8988T (cell line): ENCODE data around the gene CCDC191.

Source experiments
- DNase-seq: peaks from one replicate; pipeline ENCODE4 v3.0.0; 2011

The CCDC191 gene, protein sequence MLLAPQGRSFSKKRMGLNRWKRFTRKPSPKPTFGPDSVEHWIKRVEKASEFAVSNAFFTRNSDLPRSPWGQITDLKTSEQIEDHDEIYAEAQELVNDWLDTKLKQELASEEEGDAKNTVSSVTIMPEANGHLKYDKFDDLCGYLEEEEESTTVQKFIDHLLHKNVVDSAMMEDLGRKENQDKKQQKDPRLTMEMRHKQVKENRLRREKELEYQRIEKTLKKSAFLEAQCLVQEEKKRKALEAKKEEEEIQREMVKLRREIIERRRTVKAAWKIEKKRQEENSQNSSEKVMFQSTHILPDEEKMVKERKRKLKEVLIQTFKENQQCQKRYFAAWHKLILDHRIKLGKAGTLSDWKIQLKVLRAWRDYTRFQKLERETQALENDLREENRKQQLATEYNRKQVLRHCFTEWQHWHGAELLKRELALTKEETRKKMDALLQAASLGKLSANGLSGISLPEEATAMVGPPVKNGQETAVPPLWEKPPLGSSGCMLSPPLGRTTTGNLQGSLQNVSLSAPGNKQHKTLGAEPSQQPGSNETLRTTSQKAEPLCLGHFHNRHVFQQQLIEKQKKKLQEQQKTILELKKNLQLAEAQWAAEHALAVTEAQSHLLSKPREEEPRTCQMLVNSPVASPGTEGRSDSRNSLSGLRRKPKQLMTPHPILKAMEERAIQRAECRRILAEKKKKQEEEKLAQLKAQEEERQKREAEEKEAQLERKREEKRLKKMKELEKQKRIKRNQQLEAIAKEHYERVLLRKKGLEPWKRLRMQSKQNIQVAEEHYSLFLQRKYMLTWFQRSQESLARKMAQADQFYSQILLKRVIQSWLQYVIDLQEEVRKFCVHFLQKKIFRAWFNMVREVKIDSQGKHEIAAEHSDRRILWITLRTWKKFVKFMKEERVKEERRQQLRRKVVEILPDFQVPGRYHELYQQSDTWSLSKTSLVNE

DNA sequence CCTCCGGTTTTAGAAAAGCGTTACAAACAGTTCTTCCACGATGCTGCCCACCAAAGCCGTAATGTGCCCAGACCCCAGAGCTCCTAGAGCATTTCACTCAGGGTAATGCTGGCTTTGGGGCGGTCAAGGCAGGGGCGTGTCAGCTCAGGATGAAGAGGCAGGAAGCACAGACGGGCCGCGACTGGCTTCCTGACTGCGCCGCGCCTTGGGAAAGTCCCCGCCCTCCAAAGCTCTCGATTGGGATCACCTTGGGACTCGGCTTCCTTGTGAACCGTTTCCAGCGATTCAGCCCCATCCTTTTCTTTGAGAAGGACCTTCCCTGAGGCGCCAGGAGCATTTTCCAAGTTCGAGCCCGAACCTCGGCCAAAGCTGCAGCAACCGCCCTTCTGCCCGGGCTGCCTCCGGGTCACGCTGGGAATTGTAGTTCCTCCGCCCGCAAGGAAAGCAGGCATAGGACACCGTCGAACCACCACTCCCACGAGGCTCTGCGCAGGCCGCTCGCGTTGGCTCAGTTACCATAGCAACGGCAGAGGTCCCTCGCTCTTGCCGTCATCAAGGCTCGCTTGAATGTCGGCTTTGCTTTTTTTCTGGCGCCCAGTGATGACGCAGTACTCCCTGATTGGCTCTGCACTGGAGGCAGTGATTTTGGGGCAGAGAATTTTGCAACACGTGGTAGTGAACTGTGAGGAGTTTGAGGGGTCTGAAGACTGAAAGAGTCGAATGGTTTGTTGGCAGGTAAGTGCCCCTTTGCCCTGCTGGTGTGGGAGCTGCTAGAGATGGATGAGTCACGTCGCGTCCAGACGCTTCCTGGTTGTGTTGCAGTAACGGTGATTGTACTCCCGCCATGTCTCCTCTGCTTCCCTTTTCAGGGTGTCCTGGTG, at the start of gene CCDC191, which contains the start of gene QTRT2:
Gene CCDC191 (minus strand): TSS at position 397 of the 881 bp plus-strand sequence. CDS start 60 bp downstream, at position 337.
Gene QTRT2 (plus strand): TSS at position 608 of the 881 bp plus-strand sequence. CDS start 8,521 bp downstream, outside the sequence.
- peak; percentile 53 for DNase-seq

DNA sequence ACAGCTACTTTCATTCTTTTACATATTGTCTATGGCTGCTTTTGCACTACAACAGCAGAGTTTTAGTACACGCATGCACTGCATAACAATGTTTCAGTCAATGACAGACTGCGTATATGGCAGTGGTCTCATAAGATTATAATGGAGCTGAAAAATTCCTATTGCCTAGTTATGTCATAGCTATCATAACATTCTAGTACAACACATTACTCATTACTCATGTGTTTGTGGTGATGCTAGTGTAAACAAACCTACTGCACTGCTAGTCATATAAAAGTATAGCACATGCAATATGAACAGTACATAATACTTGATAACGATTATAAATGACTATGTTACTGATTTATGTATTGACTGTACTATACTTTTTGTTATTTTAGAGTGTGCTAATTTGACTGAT, 48.1 kb upstream of the CCDC191 start:
- no peak for DNase-seq

DNA sequence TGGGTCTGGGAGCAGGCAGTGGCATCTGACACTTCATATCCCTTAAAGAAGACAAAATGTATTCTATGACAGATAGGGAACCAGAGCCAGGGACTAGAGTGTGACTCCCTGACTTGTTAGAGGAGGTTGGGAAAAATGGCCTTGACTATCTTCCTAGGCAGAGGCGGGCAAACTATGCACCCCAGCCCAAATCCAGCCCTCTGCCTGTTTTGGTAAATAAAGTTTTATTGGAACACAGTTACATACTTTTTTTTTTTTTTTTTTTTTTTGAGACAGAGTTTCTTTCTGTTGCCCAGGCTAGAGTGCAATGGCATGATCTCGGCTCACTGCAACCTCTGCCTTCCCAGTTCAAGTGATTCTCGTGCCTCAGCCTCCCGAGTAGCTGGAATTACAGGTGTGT, 47.5 kb upstream of the CCDC191 start:
- DNase-seq, result no peak

DNA sequence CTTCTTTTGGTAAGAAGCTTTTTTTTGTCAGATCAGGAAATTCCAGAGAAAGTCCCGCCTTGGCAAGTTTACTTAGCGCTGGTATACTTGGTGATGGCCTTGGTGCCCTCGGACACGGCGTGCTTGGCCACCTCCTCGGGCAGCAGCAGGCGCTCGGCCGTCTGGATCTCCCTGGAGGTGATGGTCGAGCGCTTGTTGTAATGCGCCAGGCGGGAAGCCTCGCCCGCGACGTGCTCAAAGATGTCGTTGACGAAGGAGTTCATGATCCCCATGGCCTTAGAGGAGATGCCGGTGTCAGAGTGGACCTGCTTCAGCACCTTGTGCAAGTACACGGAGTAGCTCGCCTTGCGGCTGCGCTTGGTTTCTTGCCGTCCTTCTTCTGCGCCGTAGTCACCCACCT, 46.9 kb upstream of the CCDC191 start:
- no peak for DNase-seq

DNA sequence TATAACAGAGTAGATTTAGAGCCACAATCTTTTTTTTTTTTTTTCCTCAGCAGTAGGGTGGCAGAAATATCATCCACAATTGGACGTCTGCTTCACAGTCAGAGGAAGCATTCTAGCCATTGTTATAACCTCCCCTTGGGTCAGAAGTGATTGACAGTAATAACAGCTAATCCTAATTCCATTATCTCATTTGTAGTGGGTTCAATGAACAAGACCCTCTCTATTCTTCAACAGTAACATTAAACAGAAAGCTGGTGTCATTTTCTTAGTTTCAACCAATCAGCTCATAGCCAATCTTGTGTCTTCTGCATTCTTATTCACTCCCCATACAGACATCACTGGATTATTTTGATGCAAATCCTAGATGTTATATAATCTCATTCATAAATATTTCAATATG, 44.8 kb upstream of the CCDC191 start:
- no peak for DNase-seq

DNA sequence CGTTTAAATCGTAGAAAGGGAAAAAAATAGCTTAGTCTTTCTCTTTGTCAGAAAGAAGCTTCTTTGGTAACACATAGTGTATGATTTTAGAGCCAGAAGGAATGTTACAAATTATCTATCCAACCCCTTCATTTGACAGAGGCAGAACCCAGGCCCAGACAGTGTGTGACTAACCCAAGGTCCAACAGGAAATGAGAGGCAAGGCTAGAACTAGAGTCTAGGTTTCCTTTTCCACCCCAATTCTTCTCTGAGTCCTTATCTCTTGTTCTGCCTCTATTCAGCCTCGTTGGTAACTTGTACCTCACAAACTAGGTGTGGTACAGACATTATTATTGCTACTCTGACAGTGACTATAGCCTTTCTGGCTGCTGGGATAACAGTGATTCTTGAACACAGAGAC, 39.5 kb upstream of the CCDC191 start:
- DNase-seq, result no peak

DNA sequence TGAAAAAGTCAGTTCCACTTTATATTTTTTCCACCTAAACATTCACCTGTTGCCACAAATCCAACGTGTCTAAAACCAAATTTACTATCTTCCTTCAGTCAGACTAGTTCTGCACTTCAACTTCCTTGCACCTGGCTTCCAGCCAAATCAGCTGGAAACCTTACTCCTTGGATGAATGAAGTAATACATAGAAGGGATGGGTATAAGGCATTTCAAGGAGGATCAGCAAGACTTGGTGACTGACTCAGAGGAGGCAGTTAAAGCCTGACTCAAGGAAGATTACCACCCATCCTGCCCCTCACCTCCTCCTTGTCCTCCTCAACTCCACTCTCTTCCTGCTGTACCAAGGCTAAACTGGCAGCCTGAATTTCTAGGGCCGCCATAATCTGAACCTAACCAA, 37.3 kb upstream of the CCDC191 start:
- no peak for DNase-seq

DNA sequence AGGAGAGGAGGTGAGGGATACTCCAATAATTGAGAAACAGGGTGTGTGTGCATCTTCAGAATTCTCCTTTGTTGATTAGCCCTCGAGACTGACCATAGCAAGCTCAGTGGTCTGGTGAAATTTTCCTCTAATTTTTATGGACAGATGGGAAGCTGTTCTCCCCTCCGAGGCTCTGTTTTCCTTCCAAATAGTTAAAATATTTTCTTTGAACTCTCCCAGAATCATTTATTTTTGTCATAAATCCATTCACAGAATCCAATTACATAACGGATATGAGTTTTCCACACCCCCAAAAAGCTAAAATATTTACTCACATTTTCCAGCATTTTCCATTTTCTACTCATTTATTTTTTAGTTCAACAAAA, 36.7 kb upstream of the CCDC191 start:
- DNase-seq, result no peak

DNA sequence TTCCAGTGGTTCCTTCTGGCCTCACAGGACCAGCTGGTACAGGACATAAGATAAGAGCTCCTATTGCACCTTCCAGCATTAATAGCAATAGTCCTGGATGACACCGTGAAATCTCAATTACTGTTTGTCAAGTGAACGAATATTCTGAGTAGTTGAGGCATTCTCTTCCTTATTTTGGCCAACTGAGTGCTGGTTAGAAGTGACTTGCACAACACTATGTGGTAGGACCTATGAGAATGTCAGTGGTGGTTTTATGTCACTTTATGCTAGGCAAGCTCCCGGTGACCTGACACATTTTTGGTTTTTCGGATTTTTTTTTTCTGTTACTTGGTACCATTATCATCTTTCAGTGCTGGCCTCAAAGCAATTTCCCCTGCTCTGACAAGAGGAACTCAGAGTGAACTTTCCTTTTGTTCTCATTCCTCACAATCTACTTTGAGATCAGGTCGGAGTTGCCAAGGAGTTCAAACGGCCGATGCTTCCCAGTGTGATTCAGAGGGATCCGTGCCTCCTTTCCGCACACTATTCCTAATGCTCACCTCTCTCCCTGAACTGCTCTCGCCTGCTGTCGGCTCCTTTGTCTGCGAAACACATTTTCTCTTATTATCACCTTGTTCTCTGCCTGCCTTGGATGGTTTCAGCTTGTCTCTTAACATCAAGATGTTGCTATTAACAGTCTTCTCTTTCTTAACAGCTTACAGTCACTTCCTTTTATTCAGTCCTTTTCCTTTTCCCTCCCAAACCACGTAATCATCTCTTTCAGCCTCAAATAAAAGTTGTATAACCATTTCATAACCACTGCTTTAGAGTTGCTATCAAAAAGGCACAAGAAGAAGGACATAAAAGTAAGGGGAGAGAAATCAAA, 36.1 kb upstream of the CCDC191 start:
- no peak for DNase-seq

DNA sequence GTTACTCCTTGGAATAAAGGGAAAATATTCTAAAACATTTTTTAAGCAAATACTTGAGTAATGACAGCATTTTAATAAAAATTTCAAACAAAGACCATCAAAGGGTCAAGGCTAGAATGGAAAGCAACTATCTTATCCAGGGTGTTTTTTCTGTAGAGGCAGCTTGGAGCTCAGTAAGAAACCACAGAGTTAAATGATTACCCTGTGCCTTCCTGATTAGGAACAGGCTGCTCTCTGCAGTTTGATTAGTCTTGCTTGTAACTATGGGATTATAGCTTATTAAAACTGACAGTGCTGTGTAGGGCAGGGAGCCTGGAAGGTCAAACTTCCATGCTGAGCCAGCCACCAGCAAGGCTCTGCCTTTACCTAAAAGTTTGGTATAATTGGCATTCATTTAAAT, 33.3 kb upstream of the CCDC191 start:
- DNase-seq, result no peak

DNA sequence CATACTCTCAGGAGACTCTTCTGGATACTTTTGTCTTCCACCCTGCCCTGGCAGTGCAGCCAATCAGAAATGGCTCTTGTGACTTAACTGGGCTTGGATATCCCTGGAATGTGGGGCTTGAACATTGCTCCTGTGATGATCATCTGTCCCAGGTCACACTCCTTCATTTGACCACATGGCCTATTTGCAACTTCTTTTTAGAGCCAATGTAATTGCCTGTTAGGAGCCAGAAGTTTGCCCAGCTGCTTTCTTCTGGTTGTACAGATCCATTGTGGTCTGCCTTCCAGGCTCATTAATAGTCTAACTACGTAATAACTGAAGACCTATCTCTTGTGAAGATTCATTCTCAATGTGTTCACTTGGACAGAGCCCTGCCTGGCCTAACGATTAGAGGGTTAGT, 30.0 kb upstream of the CCDC191 start:
- DNase-seq, result no peak

DNA sequence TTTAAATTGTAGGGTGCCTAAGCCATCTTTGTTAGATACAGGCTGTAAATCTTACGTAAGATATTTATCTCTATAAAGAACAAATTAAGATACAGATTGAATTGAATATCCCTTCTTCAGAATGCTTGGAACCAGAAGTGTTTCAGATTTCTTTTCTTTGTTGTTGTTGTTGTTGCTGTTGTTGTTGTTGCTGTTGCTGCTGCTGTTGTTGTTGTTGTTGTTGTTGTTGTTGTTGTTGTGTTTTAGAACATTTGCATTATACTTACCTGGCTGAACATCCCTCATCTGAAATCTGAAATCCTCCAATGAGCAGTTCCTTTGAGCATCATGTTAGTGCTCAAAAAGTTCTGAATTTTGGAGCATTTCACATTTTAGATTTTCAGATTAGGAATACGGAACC, 26.8 kb upstream of the CCDC191 start:
- DNase-seq, result no peak

DNA sequence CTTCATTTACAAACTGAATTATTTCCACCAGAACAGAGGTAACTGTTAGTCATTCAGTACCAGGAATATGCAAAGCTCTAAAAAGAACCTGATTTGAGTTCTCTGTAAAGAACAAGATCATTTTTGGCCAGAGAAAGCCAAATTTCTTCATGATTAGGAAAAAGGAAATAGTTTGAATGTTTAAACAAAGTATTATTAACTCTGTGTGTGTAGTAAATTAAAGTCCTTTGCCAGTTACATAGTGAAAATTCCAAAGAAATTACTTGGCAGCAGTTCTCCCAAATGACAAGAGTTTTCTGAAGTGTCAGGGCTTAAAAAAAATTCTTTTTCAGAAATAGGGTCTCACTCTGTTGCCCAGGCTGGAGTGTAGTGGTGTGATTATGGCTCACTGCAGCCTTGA, 24.7 kb upstream of the CCDC191 start:
- DNase-seq, result no peak

DNA sequence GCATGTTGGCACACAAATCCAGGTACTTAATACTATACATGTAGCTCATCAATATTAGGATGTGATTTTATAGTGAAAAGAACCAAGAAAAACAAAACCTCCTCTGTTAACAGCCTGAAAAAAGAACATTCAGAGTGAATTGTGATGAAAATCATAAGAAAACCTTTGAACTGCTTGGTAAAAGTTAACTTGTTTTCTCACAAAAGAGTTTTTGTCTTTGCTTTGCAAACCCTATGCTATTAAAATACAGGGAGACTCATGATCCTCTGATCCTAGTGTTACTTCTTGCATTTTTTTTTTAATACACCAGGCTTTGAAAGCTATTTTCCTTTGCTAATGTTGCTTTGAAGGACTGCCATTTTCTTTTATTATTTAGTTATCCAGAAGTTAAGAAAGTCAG, 23.9 kb upstream of the CCDC191 start:
- DNase-seq, result no peak

DNA sequence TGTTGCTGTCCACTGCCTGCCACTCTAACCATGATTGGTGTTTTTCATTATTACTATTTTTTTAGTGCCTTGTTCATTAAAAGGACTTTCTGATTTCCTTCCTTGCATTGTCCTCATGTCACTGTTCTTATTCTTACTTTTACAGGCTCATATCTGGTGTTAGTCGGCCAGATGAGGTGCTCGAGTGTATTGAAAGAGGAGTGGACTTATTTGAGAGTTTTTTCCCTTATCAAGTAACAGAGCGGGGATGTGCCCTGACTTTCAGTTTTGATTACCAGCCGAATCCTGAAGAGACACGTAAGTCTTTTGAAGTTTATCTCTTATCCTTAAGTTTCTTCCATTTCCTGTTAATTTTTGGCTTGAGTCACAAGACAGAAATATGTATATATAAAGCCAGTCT, 23.4 kb upstream of the CCDC191 start:
- DNase-seq, result no peak

DNA sequence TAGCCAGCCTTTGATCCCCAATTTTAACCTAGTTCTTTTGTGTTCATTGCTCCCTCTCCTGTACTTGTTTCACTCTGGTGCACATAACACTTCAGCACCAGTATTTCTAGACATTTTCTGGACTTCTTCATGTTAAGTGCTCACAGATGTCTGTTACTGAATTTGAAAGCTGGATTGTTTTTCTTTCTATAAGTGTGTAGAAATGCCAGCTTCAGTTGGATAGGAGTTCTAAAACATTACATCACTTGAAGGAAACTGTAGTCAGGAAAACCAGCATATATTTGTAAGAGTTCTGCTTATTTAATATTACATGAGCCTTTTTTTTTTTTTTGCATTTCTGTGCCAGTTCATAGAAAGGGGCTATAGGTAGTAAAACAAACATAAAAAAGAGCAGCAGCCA, 21.8 kb upstream of the CCDC191 start:
- DNase-seq, result no peak

DNA sequence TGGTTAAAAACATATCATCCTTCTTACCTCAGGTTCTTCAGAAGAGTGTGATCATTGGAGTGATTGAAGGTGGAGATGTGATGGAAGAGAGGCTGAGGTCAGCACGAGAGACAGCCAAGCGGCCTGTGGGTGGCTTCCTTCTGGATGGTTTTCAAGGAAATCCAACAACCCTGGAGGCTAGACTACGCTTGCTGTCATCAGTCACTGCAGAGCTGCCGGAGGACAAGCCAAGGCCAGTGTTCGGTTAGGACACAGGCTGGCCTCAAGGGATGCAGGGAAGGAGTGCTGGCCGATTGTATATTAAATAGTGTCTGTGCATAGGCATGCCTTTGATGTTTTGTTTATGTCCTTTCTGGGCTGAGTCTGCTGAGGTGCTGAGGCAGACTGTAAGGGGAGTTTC, 20.4 kb upstream of the CCDC191 start:
- DNase-seq, result no peak

DNA sequence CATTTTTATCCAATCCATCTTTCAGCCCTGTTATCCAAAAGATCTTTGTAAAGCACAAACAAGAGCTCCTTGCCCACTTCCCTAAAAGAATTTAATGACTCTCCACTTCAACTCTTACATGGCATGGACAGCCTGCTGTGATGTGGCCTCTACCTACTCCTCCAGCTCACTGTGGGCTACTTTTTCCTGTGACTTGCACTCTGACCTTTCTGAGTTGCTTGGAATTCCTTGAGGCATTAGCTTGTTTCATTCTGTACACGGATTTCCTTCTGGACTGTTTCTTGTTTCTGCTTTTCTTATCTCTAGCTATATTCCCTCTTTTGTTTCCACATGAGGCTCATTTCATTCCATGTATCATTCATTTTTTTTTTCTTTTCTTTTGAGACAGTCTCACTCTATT, 15.5 kb upstream of the CCDC191 start:
- no peak for DNase-seq

DNA sequence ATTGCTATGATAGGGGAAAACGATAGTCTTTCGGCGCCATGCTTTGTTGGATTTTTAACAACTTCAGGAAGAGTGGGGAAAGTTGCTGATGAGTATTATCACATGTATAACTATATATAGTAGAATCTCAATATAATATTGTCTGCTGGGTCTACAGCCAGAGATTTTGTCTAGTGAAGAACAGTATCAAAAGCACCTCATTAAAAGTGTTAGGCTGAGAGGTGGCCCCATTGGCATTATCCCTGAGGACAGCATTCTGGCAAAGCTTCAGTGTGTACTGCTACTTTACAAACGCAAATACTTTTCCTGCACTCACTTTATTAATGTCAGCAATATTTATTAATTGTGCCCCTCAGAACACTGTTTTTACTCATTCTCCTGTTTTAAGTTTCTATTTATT, 12.0 kb upstream of the CCDC191 start:
- no peak for DNase-seq

DNA sequence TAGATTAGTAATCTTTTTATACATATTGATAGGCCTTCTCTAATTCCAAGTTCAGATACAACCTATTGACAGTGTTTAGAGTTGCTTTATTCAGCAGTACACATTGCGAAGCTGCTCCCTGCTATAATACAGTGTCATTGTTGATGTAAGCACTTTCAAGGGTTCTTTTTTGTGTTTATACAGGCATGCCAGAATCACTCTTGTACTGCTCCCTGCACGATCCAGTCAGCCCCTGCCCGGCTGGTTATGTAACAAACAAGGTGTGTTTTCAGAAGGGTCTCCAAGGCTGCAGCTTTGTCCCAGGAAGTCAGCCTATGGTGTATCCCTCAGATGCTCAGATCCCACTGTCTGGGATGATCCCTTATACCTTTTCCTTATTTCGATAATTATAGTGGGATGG, 11.5 kb upstream of the CCDC191 start:
- no peak for DNase-seq

DNA sequence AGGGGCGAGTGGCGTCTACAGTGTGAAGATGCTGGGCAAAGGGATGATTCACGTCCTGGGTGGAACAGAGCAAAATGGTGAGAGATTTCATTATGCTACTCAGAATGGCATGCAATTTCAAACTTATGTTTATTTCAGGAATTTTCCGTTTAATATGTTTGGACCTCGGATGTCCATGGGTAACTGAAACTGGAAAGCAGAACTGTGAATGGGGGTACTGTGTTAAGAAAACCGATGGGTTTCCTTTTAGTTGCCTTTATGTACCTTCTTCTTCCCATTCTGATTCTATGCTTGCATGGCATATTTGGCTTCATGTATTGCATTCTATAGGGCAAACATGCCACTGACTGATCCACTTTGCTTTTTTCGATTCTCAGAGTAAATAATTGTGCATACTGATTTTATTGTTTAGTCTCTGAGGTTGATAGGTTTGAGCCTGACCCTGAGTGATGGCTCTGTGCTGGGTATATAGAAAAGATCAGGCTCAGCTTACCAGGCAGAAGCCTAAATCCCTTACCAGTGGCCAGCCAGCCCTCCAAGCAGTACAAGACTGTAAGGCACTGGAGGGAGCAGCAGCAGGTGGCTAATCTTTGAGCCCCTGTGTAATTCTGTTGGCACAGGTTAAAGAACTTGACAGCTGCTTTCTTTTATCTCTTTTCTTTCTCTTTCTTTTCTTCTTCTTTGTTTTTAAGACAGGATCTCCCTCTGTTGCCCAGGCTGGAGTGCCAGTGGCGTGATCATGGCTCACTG, 4.8 kb upstream of the CCDC191 start:
- DNase-seq, result no peak
